BLaER1 (cell line): ENCODE results near the gene SEMA4A.
A peak's percentile ranks its signal among the peaks of the same experiment; 100 is the strongest.

Experiments
- H3K27ac ChIP-seq: shearing (Covaris generic); formaldehyde crosslinking; 2 replicates; pipeline ENCODE4 v1.8.1; 2022
- H3K27me3 ChIP-seq: shearing (Covaris generic); formaldehyde crosslinking; 2 replicates; pipeline ENCODE4 v1.8.1; 2022
- H3K36me3 ChIP-seq: shearing (Covaris generic); formaldehyde crosslinking; 2 replicates; pipeline ENCODE4 v1.8.1; 2022
- H3K4me1 ChIP-seq: shearing (Covaris generic); formaldehyde crosslinking; 2 replicates; pipeline ENCODE4 v1.8.1; 2022
- H3K4me2 ChIP-seq: shearing (Covaris generic); formaldehyde crosslinking; 2 replicates; pipeline ENCODE4 v1.8.1; 2022
- H3K4me3 ChIP-seq: shearing (Covaris generic); formaldehyde crosslinking; 2 replicates; pipeline ENCODE4 v1.8.1; 2022
- H3K9ac ChIP-seq: shearing (Covaris generic); formaldehyde crosslinking; 2 replicates; pipeline ENCODE4 v1.8.1; 2022
- H3K9me3 ChIP-seq: shearing (Covaris generic); formaldehyde crosslinking; 2 replicates; pipeline ENCODE4 v1.8.1; 2022
- H4K20me1 ChIP-seq: shearing (Covaris generic); formaldehyde crosslinking; 2 replicates; pipeline ENCODE4 v1.8.1; 2022
- Cebpa-rat ChIP-seq: shearing (Covaris generic); IDR thresholded peaks from 2 replicates; pipeline ENCODE4 v1.8.1; 2022

Gene SEMA4A

GRCh38 chr1:156135930-156136871 lies 17.2 kb upstream of the SEMA4A start:
- Histone ChIP-seq H4K20me1 (no peaks in the 10 kb centered on the region), H3K4me2 (peak overlapping the region; percentile 36), H3K36me3 (peaks cover 9% of the 10 kb centered on the region; the same call in 1 of the 2 replicates), H3K27ac (no peak overlapping the region), H3K9ac (no peak overlapping the region), H3K9me3 (no peaks in the 10 kb centered on the region), H3K27me3 (no peaks in the 10 kb centered on the region), H3K4me1 (peaks cover 18% of the 10 kb centered on the region), H3K4me3 (no peak overlapping the region)
- TF ChIP-seq Cebpa-rat: no peak

GRCh38 chr1:156136970-156137483 lies 16.4 kb upstream of the SEMA4A start:
- peaks cover 9% of the 10 kb centered on the region; the same call in 1 of the 2 replicates for H3K36me3 ChIP-seq
- H4K20me1 ChIP-seq: no peaks in the 10 kb centered on the region
- no peak overlapping the region for H3K4me3 ChIP-seq

GRCh38 chr1:156138458-156138867 lies 14.9 kb upstream of the SEMA4A start:
- no peak for TF ChIP-seq Cebpa-rat
- Histone ChIP-seq H4K20me1 (no peaks in the 10 kb centered on the region), H3K4me1 (peaks cover 18% of the 10 kb centered on the region), H3K9ac (no peak overlapping the region), H3K4me2 (no peak overlapping the region), H3K27ac (no peak overlapping the region), H3K9me3 (no peaks in the 10 kb centered on the region), H3K27me3 (no peaks in the 10 kb centered on the region), H3K4me3 (no peak overlapping the region), H3K36me3 (peaks cover 9% of the 10 kb centered on the region; the same call in 1 of the 2 replicates)

More at GRCh38 chr1:156136970-156137483, 16.4 kb upstream of the SEMA4A start:
- TF ChIP-seq Cebpa-rat: no peak
- Histone ChIP-seq H3K27ac (no peak overlapping the region), H3K4me1 (peaks cover 18% of the 10 kb centered on the region), H3K9ac (no peak overlapping the region), H3K27me3 (no peaks in the 10 kb centered on the region), H3K9me3 (no peaks in the 10 kb centered on the region), H3K4me2 (no peak overlapping the region)

- H3K36me3 ChIP-seq: peaks cover 5% of the 10 kb centered on the region; the same call in 1 of the 2 replicates
- H3K9me3 ChIP-seq: no peaks in the 10 kb centered on the region
- no peak overlapping the region for H3K27ac ChIP-seq
- TF ChIP-seq Cebpa-rat: no peak
- peaks cover 6% of the 10 kb centered on the region for H3K4me1 ChIP-seq
- no peak overlapping the region for H3K9ac ChIP-seq
- no peaks in the 10 kb centered on the region for H3K27me3 ChIP-seq
- no peak overlapping the region for H3K4me2 ChIP-seq
- H3K4me3 ChIP-seq: no peak overlapping the region
- H4K20me1 ChIP-seq: no peaks in the 10 kb centered on the region
Measured at GRCh38 chr1:156140879-156141707, 12.3 kb upstream of the SEMA4A start.

GRCh38 chr1:156143765-156144489 lies 9.5 kb upstream of the SEMA4A start:
- Histone ChIP-seq H3K27me3 (no peaks in the 10 kb centered on the region), H3K9ac (no peak overlapping the region), H3K4me2 (no peak overlapping the region), H4K20me1 (no peaks in the 10 kb centered on the region), H3K4me1 (peaks cover 34% of the 10 kb centered on the region), H3K36me3 (no peaks in the 10 kb centered on the region), H3K27ac (no peak overlapping the region), H3K4me3 (no peak overlapping the region), H3K9me3 (no peaks in the 10 kb centered on the region)
- TF ChIP-seq Cebpa-rat: no peak

GRCh38 chr1:156144742-156145141 lies 8.6 kb upstream of the SEMA4A start:
- Histone ChIP-seq H3K4me3 (no peak overlapping the region), H3K9me3 (no peaks in the 10 kb centered on the region), H3K4me1 (peaks cover 42% of the 10 kb centered on the region), H3K4me2 (no peak overlapping the region), H3K27me3 (no peaks in the 10 kb centered on the region), H3K27ac (no peak overlapping the region), H3K36me3 (no peaks in the 10 kb centered on the region), H4K20me1 (no peaks in the 10 kb centered on the region), H3K9ac (no peak overlapping the region)
- TF ChIP-seq Cebpa-rat: no peak

DNA sequence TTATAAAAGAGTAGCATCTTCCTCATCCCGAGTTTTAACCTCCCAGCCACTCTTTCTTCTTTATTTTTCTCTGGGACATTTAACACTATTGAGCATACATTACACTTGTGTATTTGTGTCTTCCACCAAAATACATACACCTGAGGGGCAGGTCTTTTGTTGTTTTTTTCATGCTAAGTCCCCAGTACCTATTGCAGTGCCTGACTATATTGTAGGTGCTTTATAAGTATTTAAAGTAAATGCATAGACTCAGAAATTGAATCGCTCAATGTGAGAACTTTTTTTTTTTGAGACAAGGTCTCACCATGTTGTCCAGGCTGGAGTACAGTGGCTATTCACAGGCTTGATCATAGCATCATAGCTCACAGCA lies 7.8 kb upstream of the SEMA4A start:
- no peaks in the 10 kb centered on the region for H4K20me1 ChIP-seq
- H3K27me3 ChIP-seq: no peaks in the 10 kb centered on the region
- peaks cover 51% of the 10 kb centered on the region for H3K4me1 ChIP-seq
- no peak overlapping the region for H3K27ac ChIP-seq
- H3K9me3 ChIP-seq: no peaks in the 10 kb centered on the region
- H3K9ac ChIP-seq: no peak overlapping the region
- H3K36me3 ChIP-seq: no peaks in the 10 kb centered on the region
- no peak for TF ChIP-seq Cebpa-rat
- peak overlapping the region; percentile 98; the same call in 1 of the 2 replicates for H3K4me2 ChIP-seq
- H3K4me3 ChIP-seq: no peak overlapping the region

DNA sequence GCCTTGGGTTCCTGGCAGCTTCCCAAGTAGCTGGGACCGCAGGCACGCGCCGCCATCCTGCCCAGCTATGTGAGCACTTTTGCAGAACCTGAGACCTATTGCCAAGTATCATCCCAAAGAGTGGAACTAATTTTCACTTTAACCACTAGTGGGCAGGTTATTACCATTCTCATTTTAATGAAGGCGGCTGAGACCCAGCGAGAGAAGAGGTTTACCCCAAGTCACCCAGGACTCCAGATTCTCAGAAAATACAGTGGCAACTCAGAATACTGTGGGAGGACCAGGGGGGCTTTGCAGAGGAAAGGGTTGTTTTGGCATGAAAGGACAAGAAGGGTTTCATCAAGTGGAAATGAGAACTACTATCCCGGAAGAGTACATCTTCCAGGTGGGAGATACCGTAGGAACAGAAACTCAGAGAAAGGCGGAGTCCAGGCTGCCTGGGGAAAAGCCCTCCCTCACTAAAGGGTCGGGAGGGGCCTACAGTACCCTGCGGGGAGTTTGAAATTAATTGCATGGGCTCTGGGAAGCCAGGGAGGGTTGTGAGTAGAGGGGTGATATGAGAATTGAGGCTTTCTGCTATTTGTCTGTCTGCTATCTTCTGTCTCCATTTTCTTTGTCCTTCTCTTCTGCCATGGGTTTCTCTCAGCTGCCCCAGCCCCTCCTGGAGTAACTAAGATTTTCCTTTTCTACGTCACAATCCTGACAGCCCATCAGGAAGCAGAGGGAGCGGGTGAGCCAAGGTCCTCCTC lies 7.2 kb upstream of the SEMA4A start:
- Histone ChIP-seq H3K4me2 (peak overlapping the region; percentile 98), H3K4me1 (peaks cover 57% of the 10 kb centered on the region), H3K36me3 (no peaks in the 10 kb centered on the region), H3K9ac (peak overlapping the region; percentile 67), H3K4me3 (peak overlapping the region; percentile 54), H4K20me1 (no peaks in the 10 kb centered on the region), H3K27me3 (no peaks in the 10 kb centered on the region), H3K9me3 (no peaks in the 10 kb centered on the region), H3K27ac (peak overlapping the region; percentile 81)
- TF ChIP-seq Cebpa-rat: no peak
